Activated CD8-positive, alpha-beta memory T cell treated with anti-CD3 and anti-CD28 coated beads for 1 hour (primary cell): ENCODE measurements around the gene LBX1.

ENCODE experiments used
- DNase-seq, 2 donors: peaks; one replicate each; pipeline ENCODE4 v3.0.0-alpha.2; 2020; ENCODE audit warnings: low read depth in 1 of 2; ENCODE audit errors: extremely low read depth in 1 of 2

The LBX1 gene, protein sequence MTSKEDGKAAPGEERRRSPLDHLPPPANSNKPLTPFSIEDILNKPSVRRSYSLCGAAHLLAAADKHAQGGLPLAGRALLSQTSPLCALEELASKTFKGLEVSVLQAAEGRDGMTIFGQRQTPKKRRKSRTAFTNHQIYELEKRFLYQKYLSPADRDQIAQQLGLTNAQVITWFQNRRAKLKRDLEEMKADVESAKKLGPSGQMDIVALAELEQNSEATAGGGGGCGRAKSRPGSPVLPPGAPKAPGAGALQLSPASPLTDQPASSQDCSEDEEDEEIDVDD

DNA sequence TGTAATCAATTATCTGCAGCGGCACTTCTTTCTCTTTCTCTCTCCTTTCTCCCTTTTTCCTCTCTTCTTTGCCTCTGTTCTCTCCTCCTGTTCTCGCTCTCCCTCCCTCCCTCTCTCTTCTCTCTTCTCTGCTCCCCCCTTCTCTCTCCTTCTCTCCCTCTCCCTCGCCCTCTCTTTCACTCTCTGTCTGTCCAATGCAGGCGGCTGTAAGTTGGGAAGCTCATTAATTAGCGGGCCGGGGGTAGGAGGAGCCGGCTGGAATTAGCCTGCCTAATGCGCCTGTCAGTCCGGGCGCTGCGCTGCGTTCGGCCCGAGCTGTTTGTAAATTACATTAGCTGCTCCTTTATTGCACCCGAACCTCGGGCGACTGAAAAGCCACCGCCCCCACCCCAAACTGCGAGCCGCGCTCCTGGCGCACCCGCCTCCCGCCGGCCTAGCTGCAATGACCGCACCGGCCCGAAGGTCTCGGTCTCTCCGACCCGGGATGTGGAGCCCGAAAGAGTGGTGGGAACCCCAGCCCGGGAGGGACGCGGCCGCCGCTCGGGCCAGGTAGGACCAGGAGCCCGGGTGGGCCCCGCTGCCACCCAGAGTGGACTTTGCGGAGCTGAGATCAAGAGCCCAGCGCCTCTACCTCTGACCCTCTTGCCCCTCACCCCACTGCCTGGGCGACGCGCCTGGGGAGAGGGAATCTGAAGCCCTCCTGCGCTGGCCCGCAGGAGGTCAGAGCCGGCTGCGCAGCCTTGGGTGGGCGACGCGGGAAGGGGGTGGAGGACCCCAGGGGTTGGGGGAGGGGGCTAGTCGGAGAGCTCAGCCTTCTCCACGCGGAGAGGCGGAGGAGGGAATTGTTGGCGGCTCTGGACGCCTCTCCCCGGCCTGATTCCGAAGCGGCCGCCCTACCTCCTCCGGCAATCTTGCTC lies at the start of gene LBX1:
Gene LBX1 (minus strand): TSS at position 198 of the 917 bp plus-strand sequence. CDS start 648 bp downstream, outside the sequence.
- no peak for DNase-seq

GRCh38 chr10:101273741-101274140 lies 44.5 kb upstream of the LBX1 start:
- no peak for DNase-seq

DNA sequence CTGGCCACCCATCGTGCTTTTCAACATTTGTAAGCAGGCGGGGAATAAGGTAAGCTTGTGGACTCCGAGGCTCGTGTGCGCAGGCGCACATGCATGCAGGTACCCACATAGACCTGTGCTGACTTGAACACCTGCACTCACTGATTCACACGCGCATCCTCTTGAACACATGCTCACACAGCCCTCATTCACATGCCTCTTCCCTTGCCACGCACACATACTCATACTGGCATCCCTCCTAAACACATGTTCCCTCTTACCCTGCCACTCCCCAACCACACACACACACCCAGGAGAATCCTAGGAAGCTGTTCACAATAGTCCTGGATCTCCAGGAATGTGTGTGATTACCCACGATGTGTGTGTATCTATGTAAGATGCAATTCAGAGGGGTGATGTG lies 44.1 kb upstream of the LBX1 start:
- DNase-seq, result no peak

DNA sequence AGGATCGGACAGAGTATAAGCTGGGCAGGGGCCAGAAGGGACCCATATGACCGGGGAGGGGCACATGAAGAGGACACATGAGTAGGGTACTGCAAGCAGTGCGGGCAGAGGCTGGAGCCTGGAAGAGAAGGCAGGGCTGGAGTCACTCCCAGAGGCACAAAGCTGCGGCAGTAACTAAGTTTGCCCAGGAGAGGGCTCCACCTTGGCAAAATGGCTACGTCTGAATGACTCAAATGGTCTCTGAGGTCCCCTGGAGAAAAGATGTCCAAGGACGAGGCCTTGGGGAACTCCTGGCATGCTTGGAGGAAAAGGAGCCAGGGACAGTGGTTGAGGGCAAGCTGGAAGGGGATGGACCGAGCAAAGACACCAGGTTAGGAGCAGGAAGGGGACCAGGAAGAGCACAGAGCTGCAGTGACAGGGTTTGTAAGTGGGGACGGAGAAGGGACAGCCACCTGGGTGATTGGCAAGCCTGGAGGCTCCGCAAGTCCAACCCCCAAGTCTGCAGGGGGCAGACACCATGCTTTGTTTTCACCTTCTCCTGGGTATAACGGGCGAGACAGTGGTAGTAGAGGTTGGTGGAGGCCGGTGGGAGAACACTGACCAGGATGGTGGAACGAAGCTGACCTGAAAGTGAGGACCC lies 43.1 kb upstream of the LBX1 start:
- peak; percentile 9 to 25 for DNase-seq

DNA sequence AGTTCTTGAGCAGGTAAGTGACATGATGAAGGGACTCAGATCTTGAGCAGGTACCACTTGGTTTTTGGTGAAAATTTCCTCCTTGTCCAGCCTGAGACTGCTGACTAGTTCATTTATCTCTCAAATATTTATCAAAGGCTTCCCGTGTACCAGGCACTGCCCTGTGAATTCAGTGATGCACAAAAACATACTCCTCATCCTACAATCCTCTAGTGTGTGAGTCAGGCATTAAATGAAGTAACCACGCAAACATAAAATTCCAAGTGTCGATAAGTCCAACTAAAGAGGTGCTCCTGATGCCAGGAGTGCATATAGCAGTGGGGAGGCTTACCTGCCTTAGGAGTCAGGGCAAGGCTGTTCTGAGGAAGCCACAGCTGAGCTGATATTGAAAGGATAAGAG lies 41.5 kb upstream of the LBX1 start:
- DNase-seq, result no peak

GRCh38 chr10:101267776-101268175 lies 38.5 kb upstream of the LBX1 start:
- DNase-seq, result no peak

DNA sequence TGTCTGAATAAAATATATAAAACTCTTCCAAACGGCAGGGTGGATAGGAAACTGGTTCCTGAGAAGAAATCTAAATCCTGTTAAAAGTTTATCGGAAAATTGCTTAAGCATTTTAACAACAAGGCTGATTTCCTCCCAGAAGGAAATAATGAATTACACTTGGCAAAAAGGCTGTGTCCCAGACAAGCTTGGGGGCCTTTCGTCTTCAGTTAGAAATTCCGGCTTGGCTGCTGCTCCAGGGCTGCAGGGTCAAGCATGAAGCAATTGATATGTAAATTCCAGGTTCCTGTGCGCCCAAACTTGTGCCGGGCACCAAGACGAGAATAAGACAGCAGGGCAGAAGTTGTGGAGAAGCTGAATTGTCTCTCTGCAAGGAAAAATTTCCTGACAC lies 38.0 kb upstream of the LBX1 start:
- no peak for DNase-seq

- DNase-seq, result no peak
Observed at GRCh38 chr10:101266381-101267289, 37.4 kb upstream of the LBX1 start.

DNA sequence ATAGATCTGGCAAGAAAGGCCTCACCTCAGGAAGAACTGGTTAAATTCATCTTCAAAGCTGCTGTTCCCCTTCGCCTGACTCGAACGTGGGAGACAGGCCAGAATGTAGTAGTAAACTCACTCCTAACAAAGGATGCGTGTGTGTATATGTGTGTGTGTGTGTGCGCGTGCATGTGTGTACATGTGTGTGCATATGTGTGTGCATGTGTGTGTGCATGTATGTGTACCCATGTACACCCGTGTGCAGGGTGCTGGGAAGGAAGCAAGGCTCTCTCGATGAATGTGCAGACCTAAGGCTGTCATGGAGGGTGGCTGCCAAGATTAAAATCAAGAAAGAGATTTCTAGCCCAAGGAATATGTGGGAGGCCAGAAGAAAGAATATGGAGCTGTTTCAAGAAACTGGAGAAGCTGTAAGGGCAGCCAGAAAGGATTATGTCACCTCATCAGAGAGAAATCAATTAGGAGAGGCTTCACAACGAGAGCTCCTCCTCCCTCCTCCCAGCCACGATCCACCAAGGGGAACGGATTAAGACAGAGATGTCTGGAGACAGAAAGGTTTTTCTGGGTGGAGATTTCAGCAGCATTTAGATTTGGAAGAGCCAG lies 34.0 kb upstream of the LBX1 start:
- DNase-seq, result no peak

DNA sequence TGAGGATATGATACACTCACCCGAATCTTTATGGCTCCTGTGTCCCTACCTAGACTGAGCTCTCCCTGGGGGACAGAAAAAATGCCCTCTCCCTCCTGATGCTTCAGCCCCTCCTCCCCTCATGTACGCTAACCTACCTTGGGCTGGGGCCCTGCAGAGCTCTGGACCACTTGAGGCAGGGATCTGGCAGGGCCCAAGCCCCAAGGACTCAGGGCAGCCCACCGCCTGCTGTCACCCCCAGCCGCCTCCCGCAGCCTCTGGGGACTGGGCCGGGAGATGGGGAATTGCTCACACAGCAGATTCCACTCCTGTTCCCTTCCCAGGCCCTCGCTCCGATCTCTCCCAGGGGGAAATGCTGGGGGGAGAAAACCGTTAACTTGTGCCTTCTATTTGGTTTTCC lies 32.9 kb upstream of the LBX1 start:
- no peak for DNase-seq

- DNase-seq, result no peak
Observed at GRCh38 chr10:101261702-101262101, 32.4 kb upstream of the LBX1 start.

DNA sequence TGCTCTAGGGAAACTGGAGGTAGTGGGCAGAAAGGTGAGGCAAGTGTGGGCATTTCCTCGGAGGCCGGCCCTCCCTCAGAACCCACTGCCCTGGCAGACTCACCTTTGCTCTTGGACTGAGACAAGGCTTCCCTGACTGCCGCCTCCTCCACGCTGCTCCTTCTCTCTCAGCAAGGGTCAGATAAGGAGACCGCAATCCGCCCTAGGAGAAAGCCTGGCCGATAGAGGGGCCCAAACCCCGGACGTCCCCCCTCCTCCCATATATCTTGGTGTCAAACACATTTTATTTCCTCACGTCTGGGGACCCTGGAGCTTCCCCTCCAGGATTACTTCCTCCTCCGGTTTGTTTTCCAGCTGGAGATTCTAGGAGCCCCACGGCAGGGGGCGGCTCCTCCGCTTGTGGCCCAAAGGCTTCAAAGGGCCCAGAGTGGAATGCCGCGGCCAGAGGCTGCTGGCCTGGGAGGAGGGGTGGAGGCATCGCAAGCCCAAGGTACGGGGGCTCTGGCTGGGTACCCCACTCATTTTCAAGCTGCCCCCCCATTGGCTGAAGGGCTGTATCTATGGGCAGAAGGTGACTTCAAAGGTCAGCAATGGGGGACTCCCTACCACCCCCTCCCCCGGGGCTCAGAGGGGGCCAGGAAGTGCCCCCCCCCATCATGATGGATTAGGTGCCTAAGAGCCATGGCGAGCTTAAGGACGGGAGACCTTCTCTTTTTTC lies 31.7 kb upstream of the LBX1 start:
- no peak for DNase-seq

GRCh38 chr10:101258179-101258885 lies 29.1 kb upstream of the LBX1 start:
- no peak for DNase-seq

- DNase-seq, result no peak
Observed at GRCh38 chr10:101257491-101257890, 28.2 kb upstream of the LBX1 start.

GRCh38 chr10:101257084-101257483 lies 27.8 kb upstream of the LBX1 start:
- DNase-seq, result no peak

DNA sequence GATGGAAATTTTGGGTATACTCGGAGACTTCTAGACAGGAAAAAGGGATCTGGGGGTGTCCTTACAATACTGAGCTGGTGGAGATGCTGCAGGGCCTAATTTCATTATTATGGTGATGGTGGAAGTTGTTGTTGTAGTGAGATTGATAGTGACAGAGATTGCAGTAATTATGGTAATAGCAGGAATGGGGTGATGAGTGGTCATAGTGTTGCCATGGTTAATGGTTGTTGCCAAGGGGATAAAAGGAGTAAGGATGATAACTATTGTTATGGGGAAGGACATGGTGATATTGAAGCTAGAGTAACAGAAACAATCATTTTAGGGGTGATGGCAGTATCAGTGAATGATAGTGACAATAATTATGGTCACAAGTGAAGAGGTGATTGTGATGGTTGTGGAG lies 27.1 kb upstream of the LBX1 start:
- no peak for DNase-seq

DNA sequence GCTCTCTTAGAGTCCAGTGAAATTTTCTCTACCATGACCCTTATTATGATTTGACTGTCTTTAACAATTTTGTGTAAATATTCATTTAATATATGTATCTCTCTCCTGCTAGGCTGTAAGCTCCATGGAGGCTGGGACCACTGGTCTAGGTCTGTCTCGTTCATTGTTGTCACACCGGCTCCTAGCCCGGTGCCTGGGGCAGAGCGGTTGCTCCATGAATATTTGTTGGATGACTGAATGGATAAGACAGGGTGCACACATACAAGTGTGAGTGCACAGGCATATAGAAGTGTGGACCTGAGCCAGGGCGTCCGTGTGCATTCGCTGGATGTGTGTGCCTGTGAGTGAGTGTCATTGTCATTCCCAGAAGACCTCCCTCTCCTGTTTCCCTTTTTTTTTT lies 20.9 kb upstream of the LBX1 start:
- no peak for DNase-seq

DNA sequence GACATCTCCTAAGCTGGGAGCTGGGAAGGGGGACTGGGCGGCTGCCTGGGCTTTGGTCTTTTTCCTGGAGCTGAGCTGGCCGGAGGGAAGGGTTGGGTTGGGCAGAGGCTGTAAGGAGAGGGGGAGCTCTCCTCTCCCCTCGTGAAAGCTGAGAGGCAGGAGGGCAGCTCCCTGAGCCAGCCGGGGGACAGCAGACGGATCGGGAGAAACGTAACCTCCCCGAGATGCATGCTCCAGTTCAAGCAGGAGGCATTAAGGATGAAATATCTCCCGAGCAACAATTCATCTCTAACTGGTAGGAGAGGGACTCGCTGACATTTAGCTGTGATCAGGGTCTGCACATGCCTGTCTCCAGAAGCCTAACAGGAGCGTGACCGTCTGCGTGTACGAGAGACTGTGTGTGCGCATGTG lies 19.9 kb upstream of the LBX1 start:
- no peak for DNase-seq

GRCh38 chr10:101246639-101247038 lies 17.4 kb upstream of the LBX1 start:
- DNase-seq, result no peak
